ENCODE results near the gene ACVR2B. TPM values are rescaled to one million over a fixed set of nuclear protein-coding genes. Genes with fewer than 3 reads are reported as not detected.
A peak's percentile ranks its signal among the peaks of the same experiment; 100 is the strongest.

ACVR2B gene
- total and polyA plus RNA-seq, 2 of the 13 experiments (the other 11 are each of a cell fraction or from before 2014, with no cell fraction given), result 10.0 to 12.7 TPM

GRCh38 chr3:38454178-38454883 is 641 bp downstream of the ACVR2B start (continued):
- TF ChIP-seq, protein P1, sequence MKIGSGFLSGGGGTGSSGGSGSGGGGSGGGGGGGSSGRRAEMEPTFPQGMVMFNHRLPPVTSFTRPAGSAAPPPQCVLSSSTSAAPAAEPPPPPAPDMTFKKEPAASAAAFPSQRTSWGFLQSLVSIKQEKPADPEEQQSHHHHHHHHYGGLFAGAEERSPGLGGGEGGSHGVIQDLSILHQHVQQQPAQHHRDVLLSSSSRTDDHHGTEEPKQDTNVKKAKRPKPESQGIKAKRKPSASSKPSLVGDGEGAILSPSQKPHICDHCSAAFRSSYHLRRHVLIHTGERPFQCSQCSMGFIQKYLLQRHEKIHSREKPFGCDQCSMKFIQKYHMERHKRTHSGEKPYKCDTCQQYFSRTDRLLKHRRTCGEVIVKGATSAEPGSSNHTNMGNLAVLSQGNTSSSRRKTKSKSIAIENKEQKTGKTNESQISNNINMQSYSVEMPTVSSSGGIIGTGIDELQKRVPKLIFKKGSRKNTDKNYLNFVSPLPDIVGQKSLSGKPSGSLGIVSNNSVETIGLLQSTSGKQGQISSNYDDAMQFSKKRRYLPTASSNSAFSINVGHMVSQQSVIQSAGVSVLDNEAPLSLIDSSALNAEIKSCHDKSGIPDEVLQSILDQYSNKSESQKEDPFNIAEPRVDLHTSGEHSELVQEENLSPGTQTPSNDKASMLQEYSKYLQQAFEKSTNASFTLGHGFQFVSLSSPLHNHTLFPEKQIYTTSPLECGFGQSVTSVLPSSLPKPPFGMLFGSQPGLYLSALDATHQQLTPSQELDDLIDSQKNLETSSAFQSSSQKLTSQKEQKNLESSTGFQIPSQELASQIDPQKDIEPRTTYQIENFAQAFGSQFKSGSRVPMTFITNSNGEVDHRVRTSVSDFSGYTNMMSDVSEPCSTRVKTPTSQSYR (CRISPR knock-in tag; IDR thresholded peaks at IDR 0.05; ENCODE audit: borderline replicate concordance), result no peak
- TF ChIP-seq PHF20 (CRISPR knock-in tag; IDR thresholded peaks at IDR 0.05), result peak; percentile 43; the same call in 1 of the 2 replicates
- TF ChIP-seq EP300 (IDR thresholded peaks at IDR 0.05; ENCODE audit: low read depth in 2 of 2, low read length in 2 of 2), result no peak
- no peak for TF ChIP-seq EP300 (CRISPR knock-in tag; IDR thresholded peaks at IDR 0.05; ENCODE audit: borderline replicate concordance)
- no peak for TF ChIP-seq ZNF276 (CRISPR knock-in tag; IDR thresholded peaks at IDR 0.05; ENCODE audit: low read depth)
- TF ChIP-seq ZNF577 (CRISPR knock-in tag; IDR thresholded peaks at IDR 0.05; ENCODE audit: borderline replicate concordance, low read depth), result no peak
- TF ChIP-seq, protein P2, sequence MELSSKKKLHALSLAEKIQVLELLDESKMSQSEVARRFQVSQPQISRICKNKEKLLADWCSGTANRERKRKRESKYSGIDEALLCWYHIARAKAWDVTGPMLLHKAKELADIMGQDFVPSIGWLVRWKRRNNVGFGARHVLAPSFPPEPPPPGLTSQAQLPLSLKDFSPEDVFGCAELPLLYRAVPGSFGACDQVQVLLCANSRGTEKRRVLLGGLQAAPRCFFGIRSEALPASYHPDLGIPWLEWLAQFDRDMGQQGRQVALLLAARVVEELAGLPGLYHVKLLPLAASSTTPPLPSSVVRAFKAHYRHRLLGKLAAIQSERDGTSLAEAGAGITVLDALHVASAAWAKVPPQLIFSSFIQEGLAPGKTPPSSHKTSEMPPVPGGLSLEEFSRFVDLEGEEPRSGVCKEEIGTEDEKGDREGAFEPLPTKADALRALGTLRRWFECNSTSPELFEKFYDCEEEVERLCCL (CRISPR knock-in tag; IDR thresholded peaks at IDR 0.05; ENCODE audit: borderline replicate concordance), result no peak
- peak; percentile 38; the same call in 1 of the 2 replicates for TF ChIP-seq NRL (CRISPR knock-in tag; IDR thresholded peaks at IDR 0.05; ENCODE audit: borderline replicate concordance)
- TF ChIP-seq MAF1 (CRISPR knock-in tag; IDR thresholded peaks at IDR 0.05; ENCODE audit: borderline replicate concordance), result no peak
- 0 out of 2 replicates have a peak, but pooled peaks have one; percentile 24 for TF ChIP-seq ZNF451 (CRISPR knock-in tag; IDR thresholded peaks at IDR 0.05)
- peak; percentile 6 to 34; a peak in 3 of 4 replicates for TF ChIP-seq POLR2A (IDR thresholded peaks at IDR 0.05; ENCODE audit: insufficient read depth in 1 of 2, low read depth in 2 of 2, low read length in 2 of 2)
- TF ChIP-seq ZFY (CRISPR knock-in tag; IDR thresholded peaks at IDR 0.05), result peak; percentile 65
- TF ChIP-seq GFI1 (CRISPR knock-in tag; IDR thresholded peaks at IDR 0.05; ENCODE audit: borderline replicate concordance), result no peak
- no peak for TF ChIP-seq NCOA1 (CRISPR knock-in tag; IDR thresholded peaks at IDR 0.05)
- TF ChIP-seq FOXK1 (CRISPR knock-in tag; IDR thresholded peaks at IDR 0.05; ENCODE audit: borderline replicate concordance, low read depth), result peak; percentile 19; the same call in 1 of the 2 replicates
- TF ChIP-seq HES4 (CRISPR knock-in tag; IDR thresholded peaks at IDR 0.05; ENCODE audit: borderline replicate concordance), result peak; percentile 43; the same call in 1 of the 2 replicates
- TF ChIP-seq, protein P3, sequence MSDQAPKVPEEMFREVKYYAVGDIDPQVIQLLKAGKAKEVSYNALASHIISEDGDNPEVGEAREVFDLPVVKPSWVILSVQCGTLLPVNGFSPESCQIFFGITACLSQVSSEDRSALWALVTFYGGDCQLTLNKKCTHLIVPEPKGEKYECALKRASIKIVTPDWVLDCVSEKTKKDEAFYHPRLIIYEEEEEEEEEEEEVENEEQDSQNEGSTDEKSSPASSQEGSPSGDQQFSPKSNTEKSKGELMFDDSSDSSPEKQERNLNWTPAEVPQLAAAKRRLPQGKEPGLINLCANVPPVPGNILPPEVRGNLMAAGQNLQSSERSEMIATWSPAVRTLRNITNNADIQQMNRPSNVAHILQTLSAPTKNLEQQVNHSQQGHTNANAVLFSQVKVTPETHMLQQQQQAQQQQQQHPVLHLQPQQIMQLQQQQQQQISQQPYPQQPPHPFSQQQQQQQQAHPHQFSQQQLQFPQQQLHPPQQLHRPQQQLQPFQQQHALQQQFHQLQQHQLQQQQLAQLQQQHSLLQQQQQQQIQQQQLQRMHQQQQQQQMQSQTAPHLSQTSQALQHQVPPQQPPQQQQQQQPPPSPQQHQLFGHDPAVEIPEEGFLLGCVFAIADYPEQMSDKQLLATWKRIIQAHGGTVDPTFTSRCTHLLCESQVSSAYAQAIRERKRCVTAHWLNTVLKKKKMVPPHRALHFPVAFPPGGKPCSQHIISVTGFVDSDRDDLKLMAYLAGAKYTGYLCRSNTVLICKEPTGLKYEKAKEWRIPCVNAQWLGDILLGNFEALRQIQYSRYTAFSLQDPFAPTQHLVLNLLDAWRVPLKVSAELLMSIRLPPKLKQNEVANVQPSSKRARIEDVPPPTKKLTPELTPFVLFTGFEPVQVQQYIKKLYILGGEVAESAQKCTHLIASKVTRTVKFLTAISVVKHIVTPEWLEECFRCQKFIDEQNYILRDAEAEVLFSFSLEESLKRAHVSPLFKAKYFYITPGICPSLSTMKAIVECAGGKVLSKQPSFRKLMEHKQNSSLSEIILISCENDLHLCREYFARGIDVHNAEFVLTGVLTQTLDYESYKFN (CRISPR knock-in tag; conservative IDR thresholded peaks at IDR 0.05), result 0 out of 2 replicates have a peak, but pooled peaks have one; percentile 3
- 0 out of 2 replicates have a peak, but pooled peaks have one; percentile 29 for TF ChIP-seq ZBTB7A (CRISPR knock-in tag; IDR thresholded peaks at IDR 0.05)

Measured in HepG2 (cell line).